Measurements from ENCODE around the gene MCHR2.
"Not testable (repeated sequence)": the region's sequence is repeated elsewhere in the genome, so short reads cannot be mapped to it uniquely, and the experiment has no call there.

Gene MCHR2

GRCh38 chr6:99993533-99994251, at the start of gene MCHR2:
Gene MCHR2, minus strand, starts transcription at chr6:99994223. Its CDS starts 38,076 bp downstream, at chr6:99956147.
- TF ChIP-seq CTCF (IDR thresholded peaks at IDR 0.05; ENCODE audit: extremely low read depth, missing control alignments) = no peak
- no peak for DNase-seq (ENCODE audit: low spot score)

- not testable (repeated sequence) for DNase-seq (ENCODE audit: low spot score)
These were observed 44.5 kb upstream of the MCHR2 start for GRCh38 chr6:100038546-100038945.

GRCh38 chr6:100035873-100036653, 42.0 kb upstream of the MCHR2 start:
- no peak for TF ChIP-seq CTCF (IDR thresholded peaks at IDR 0.05; ENCODE audit: extremely low read depth, missing control alignments)

GRCh38 chr6:100023798-100024197, 29.8 kb upstream of the MCHR2 start:
- TF ChIP-seq CTCF (IDR thresholded peaks at IDR 0.05; ENCODE audit: extremely low read depth, missing control alignments) = no peak
- no peak for DNase-seq (ENCODE audit: low spot score)

More at GRCh38 chr6:100035873-100036653, 42.0 kb upstream of the MCHR2 start:
- no peak for DNase-seq (ENCODE audit: low spot score)

GRCh38 chr6:100022847-100023246, 28.8 kb upstream of the MCHR2 start:
- DNase-seq (ENCODE audit: low spot score) = no peak
- TF ChIP-seq CTCF (IDR thresholded peaks at IDR 0.05; ENCODE audit: extremely low read depth, missing control alignments) = no peak

GRCh38 chr6:100008857-100009256, 14.8 kb upstream of the MCHR2 start:
- TF ChIP-seq CTCF (IDR thresholded peaks at IDR 0.05; ENCODE audit: extremely low read depth, missing control alignments) = no peak
- no peak for DNase-seq (ENCODE audit: low spot score)

GRCh38 chr6:100001915-100002388, 7.9 kb upstream of the MCHR2 start:
- TF ChIP-seq CTCF (IDR thresholded peaks at IDR 0.05; ENCODE audit: extremely low read depth, missing control alignments) = peak; percentile 80
- peak; percentile 63 for DNase-seq (ENCODE audit: low spot score)

All from GM20000 (cell line).